ENCODE measurements around the gene IL27RA.

IL27RA gene

GRCh38 chr19:14089662-14090508, 58.3 kb downstream of the IL27RA start:
- DNase-seq = no peak

- DNase-seq = peak; percentile 49 to 87
Observed at GRCh38 chr19:14090509-14091080, 59.0 kb downstream of the IL27RA start, which contains the start of gene SAMD1. TSS of gene SAMD1 (minus strand) at chr19:14090751.

DNA sequence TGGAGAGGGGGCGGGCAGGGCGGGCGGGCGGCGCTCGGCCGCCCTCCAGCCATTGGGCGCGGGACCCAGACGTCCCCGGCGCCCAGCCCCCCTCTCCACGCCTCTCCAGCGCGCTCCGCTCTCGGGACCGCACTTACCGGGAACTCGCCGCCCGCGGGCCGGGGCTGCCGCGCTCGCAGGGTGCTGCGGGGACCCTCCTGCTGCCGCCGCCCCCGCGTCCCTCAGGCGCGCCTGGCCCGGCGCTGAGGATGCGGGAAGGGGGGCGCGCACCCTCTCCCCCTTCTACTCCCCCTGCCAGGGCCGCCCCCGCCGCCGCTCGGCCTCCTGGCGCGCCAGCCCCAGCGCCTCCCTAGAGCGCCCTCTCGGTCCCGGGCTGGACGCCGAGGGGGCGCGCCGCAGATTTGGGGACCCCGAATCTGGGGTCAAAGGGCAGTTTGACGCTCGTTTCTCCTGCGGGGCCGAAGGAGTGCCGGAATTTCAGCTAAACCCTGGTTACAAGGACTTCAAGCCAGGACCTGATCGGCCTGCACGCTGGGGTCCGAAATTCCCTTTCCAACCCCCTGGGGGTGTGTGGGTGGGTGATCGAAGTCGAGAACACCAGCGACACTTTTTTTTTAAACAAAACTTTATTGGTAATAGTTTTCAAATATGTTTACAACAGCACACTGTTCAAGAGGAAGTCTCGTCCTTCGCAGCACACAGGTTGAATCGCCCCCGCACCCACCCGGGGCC, 59.7 kb downstream of the IL27RA start:
- peak; percentile 59 to 64 for DNase-seq

DNA sequence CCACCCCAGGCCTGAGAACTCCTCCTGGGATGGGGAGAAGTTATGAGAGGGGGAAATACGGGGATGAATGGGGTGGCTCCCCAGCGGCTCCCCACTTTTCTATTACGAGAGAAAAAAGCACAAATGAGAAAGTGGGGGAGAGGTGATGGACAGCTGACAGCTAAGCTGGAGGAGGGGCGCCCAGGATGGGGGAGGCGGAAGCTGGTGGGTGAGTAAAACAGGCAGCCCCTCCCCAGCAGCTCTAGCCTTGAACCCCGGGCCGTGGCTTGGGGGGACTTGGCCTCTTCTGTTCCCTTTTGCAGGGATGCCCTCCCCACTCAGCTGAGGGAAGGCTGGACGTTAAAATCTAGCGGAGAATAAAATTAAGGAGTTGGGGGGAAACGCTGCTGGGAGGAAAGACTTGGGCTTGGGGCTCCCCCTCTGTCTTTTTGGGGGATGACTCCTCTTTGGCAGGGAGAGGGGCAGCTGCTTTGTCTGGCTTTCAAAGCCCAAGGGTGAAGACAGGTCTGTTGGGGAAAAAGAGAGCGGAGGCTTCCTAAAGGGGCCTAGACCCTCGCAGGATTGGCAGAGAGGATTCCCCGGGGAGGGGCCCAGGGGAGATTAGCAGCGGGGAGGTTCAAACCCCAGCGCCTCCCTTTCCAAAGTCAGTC, 60.4 kb downstream of the IL27RA start:
- DNase-seq = no peak

DNA sequence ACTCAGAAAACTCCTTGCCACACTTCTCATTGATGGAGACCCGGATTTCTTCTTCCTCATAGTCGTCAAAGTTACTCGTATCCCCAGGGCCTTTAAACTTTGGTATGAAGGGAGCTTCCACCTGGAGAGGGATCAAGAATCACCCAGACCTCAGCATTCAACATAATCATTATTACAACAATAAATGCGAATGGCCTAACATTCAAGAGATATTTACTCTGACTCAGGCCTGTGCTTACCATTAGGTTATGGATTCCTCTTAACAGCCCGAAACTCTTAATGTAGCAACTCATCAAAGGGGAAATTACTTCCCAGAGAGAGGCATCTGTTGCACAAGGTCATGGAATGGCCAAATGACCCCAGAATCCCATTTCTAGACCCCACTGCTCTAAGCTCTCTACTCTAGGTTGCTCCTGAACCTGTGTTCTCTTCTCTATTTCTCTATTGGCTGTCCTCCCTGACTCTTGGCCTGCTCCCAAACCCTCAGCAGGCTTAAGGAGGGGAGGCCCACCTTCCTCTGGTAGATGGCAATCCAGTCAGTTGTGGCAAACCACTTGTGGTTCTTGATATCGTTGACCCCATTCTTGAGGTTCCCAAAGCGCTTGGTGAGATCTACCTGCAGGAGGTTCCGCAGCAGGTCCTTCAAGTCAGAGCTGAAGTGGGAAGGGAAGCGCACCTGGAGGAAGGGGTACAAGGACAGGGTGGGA, 61.7 kb downstream of the IL27RA start:
- DNase-seq = no peak

GRCh38 chr19:14094854-14095253, 63.3 kb downstream of the IL27RA start:
- no peak for DNase-seq

DNA sequence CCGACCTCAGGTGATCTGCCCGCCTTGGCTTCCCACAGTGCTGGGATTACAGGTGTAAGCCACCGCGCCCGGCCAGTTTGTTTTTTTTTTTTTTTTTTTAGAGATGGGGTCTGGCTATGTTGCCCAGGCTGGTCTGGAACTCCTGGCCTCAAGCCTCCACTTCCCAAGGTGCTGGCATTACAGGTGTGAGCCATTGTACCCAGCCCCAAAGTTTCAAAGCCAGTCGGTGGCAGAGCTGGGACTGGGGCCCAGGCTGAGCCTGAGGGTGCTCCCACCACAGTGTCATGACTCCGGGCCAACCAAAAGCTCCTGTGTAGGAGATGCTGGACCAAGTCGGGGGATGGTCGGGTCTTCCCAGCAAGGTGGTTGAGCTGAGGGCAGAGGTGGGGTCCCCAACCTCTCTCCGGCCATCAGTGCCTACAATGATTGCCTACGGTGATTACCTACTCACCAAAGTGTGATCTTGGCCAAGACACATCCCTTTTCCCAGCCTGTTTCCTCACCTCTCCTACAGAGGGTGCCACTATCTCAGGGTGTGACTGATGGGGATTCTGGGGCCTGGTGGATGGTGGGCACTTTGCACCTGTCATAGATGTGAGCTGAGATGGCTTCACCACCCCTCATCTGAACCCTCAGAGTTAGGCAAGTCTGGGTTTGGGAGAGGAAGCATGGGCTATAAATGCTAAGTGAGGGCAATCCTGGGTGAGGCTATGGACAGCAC, 64.9 kb downstream of the IL27RA start:
- no peak for DNase-seq

DNA sequence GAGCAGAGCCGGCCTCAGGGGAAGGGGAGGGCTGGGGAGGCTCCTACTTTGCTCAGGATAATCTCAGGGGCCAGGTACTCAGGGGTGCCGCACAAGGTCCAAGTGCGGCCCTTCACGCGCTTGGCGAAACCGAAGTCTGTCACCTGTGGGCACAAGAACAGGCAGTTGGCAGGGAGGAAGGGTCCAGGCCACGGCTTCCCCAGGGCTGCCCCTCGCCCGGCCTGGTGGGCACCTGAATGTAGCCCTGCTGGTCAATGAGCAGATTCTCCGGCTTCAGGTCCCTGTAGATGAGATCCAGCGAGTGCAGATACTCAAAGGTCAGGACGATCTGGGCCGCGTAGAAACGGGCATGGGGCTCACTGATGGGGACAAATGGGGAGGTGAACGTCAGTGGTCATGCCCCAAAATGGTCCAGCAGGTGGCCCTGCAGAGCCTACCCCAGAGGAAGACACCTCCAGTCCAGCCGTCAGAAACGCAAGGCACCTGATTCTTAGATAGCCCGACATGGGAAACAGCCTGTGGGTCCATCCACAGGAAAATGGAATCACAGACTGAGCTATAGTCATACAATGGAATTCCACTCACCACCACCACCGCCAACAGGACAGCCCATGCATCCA, 66.1 kb downstream of the IL27RA start:
- DNase-seq = no peak

GRCh38 chr19:14101003-14101545, 69.5 kb downstream of the IL27RA start:
- no peak for DNase-seq

DNA sequence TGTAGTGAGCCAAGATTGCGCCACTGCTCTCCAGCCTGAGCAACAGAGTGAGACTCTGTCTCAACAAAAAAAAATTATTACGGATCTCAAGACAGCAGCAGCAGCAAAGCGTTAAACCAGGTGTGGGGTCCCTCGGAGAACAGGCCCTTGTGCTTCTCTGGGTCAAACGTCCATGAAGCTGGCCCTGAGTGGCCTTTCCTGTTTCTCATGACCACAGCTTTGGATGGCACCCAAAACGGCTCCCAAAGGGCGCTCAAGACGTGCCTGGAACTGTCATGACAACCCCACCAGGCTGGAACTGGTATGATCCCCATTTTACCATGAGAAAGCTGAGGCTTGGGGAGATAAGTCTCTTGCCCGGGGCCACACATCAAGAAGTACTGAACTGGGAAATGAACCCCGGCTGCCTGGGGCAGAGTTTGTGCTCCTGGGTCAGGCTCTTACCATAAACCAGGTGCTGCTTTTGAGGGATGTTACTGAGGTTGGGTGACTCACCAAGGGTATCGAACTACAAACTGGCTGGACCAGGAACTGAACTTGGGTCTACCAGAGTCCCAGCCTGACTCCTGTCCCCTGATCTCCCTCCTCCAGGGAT, 70.6 kb downstream of the IL27RA start:
- no peak for DNase-seq

DNA sequence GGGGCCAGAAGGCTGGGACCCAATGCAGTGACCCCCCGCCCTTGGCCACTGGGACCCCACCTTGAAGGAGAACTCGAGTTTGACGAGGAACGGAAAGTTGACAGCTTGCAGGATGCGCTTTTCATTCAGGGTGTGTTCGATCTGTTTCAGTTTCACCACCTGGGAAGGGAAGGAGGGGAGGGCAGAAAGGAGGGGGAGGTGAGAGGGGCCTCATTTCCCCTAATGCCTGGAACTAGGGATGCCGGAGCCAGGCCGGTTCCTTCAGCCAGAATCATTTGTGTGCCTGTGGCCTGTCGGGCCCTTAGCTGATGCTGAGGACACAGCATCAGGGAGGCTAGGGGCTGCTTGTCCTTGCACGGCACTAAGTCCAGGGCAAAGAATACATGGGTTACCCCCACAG, 71.2 kb downstream of the IL27RA start:
- DNase-seq = no peak

All from bone marrow (tissue), 2 donors.